Esophagus squamous epithelium (tissue), 4 donors: Measurements from ENCODE around the gene PPM1G.

ENCODE experiments used
- CTCF ChIP-seq, 6 experiments: fragments of 450-650 bp in 4 of 6; fragments of 200-600 bp in 2 of 6; sonication (generic) in 2 of 6; IDR thresholded peaks; one replicate each; pipeline ENCODE4 v1.5.1; 2016 to 2019; ENCODE audit warnings: antibody characterized with exemption in 6 of 6, mild to moderate bottlenecking in 4 of 6, moderate library complexity in 4 of 6
- POLR2A ChIP-seq, 4 donors: fragments of 450-650 bp; IDR thresholded peaks; one replicate each; pipeline ENCODE4 v1.6.1; 2017; ENCODE audit warnings: antibody characterized with exemption in 4 of 4, mild to moderate bottlenecking in 4 of 4, moderate library complexity in 3 of 4

DNA sequence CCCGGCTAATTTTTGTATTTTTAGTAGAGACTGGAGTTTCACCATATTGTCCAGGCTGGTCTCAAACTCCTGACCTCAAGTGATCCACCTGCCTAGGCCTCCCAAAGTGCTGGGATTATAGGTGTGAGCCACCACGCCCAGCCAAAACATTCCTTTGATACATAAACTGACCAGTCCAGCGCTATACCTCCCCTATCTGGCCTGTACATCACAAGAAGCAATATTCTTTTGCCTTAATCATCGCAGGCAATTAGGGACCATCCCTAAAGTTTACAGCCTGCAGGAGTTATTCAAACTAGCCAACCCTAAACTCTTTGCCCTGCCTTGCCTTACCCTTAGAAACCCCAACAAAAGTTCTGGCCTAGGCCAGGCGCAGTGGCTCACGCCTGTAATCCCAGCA is 6.8 kb upstream of the PPM1G start:
- no peak for TF ChIP-seq CTCF (IDR thresholded peaks at IDR 0.05)
- no peak for TF ChIP-seq POLR2A (IDR thresholded peaks at IDR 0.05)
